ENCODE data around the gene IQCE. TPM values are rescaled to one million over a fixed set of nuclear protein-coding genes. Genes with fewer than 3 reads are reported as not detected.
"Not testable (repeated sequence)": the region's sequence is repeated elsewhere in the genome, so short reads cannot be mapped to it uniquely, and the experiment has no call there.

IQCE gene
- total and polyA plus RNA-seq, 2 experiments from 2014 or later: 18.0 to 41.4 TPM

DNA sequence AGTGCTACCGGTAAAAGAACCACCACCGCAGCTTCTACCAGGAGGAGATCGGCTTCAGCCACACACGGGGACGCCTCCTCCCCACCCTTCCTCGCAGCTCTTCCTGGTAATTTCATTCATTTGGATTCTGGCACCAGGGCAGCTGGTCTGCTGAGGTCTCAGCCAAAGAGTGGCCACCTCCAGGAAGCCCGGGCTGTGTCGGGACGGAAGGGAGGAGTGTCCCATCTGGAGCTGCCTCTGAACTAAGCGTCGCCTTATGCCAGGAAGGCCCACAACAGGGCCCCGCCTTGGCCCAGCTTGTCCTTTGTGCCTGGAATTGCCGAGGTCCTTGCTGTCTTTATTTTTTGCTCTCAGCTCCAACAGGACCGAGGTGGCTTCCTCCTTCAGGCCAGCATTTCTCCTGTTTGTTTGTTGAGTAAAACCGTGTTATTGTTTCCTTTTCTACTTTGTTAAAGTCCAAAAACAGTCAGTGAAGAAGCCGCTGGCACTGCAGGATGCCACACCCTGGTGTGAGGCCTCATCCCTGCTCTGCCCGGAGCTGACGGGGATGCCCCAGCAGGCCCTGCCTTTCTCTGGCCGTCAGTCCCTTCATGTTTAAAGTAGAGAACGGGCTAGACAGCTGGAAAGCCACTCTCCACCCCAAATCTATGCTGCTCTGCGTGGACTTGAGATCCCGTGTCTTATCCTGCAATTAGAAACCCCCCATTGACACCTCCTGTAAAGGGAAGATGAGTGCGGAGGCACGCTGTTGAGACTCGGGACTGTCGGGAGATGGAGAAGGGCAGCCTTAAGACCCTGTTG lies 48.5 kb downstream of the IQCE start:
- Histone ChIP-seq H3K27me3 (no peaks in the 10 kb centered on the region), H3K9me3 (ENCODE audit: low read depth) (no peaks in the 10 kb centered on the region), H3K4me3 (no peak overlapping the region), H3K4me1 (ENCODE audit: low read depth) (peaks cover 13% of the 10 kb centered on the region), H3K27ac (no peak overlapping the region), H3K36me3 (no peaks in the 10 kb centered on the region)
- TF ChIP-seq CTCF (IDR thresholded peaks at IDR 0.05; ENCODE audit: low read depth, low read length): no peak
- peak in 1 of 2 donors; percentile 19 for DNase-seq (ENCODE audit: low read depth in 1 of 2, low spot score in 1 of 2)

DNA sequence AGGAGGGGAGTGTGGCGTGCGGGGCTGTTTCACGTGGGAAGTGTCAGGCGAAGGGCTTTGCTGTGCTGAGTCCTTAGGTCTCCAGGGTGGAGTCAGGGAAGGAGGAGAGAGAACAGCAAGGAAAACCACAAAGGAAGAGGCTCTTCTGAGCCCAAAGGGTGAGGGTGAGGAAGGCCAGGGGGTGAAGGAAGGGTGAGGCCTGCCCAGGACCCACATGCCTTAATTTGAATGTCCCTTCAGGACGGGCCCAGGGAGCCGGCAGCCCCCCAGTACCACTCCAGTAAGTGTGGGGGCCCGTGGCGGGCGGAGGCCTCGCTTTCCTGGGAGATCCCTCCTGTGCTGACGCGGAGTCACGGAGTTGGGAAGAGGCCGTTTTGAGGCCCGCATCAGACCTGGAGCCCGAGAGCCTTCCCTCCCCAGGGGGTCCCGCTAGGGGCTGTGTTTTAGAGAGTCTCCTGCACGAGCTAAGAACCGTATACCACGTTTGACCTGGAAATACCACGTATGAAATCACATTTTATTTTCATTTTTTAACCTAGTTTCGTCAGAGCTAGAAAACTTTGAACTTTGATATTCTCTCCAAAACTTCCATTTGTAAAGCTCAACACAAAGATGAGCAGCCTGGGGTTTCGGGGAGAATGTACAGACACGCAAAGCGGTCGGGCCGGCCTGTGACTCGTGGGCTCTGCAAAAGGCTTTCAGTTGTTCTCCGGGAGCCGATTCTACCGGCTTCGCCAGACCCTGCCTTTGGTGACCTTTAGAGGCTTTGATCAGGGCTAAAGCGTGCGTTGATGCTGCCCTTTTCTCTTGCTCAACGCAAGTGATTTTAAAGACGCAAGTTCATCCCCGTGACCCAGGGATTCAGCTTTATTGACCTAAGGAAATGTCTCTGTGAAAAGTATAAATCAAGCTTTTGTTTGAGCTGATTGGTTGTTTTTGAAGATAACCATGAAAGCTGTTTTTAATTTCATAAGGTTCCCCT lies 49.4 kb downstream of the IQCE start:
- TF ChIP-seq CTCF (IDR thresholded peaks at IDR 0.05; ENCODE audit: low read depth, low read length): no peak
- Histone ChIP-seq H3K4me3 (no peak overlapping the region), H3K27ac (no peak overlapping the region), H3K36me3 (no peaks in the 10 kb centered on the region), H3K9me3 (ENCODE audit: low read depth) (no peaks in the 10 kb centered on the region), H3K27me3 (no peaks in the 10 kb centered on the region), H3K4me1 (ENCODE audit: low read depth) (peaks cover 21% of the 10 kb centered on the region)
- no peak for DNase-seq (ENCODE audit: low read depth in 1 of 2, low spot score in 1 of 2)

GRCh38 chr7:2608921-2609411 lies 50.2 kb downstream of the IQCE start:
- no peak overlapping the region for H3K27ac ChIP-seq
- H3K4me3 ChIP-seq: no peak overlapping the region
- DNase-seq (ENCODE audit: low read depth in 1 of 2, low spot score in 1 of 2): peak; percentile 52 to 56
- peak; percentile 44 for TF ChIP-seq CTCF (IDR thresholded peaks at IDR 0.05; ENCODE audit: low read depth, low read length)
- H3K27me3 ChIP-seq: no peaks in the 10 kb centered on the region
- no peaks in the 10 kb centered on the region for H3K36me3 ChIP-seq
- peaks cover 29% of the 10 kb centered on the region for H3K4me1 ChIP-seq (ENCODE audit: low read depth)
- no peaks in the 10 kb centered on the region for H3K9me3 ChIP-seq (ENCODE audit: low read depth)

DNA sequence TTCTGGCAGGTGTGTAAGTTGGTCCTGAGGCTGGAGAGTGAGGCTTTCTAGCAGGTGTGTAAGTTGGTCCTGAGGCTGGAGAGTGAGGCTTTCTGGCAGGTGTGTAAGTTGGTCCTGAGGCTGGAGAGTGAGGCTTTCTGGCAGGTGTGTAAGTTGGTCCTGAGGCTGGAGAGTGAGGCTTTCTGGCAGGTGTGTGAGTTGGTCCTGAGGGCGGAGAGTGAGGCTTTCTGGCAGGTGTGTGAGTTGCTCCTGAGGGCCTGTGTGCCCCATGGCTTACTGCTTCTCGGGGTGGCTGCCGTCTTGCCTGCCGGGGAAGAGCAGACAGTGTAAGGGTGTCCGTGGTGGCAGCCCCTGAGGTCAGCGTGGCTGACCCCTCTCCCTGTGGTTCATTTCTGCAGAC lies 50.9 kb downstream of the IQCE start:
- not testable (repeated sequence) for H3K27ac ChIP-seq, H3K36me3 ChIP-seq
- H3K4me1 ChIP-seq (ENCODE audit: low read depth): peaks cover 36% of the 10 kb centered on the region

GRCh38 chr7:2610466-2610865 lies 51.7 kb downstream of the IQCE start:
- DNase-seq (ENCODE audit: low read depth in 1 of 2, low spot score in 1 of 2): no peak

More for the DNA sequence above, 50.9 kb downstream of the IQCE start:
- H3K9me3 ChIP-seq (ENCODE audit: low read depth); DNase-seq (ENCODE audit: low read depth in 1 of 2, low spot score in 1 of 2); H3K4me3 ChIP-seq; H3K27me3 ChIP-seq: not testable (repeated sequence)

More at GRCh38 chr7:2610466-2610865, 51.7 kb downstream of the IQCE start:
- H3K9me3 ChIP-seq (ENCODE audit: low read depth): no peaks in the 10 kb centered on the region
- H3K27me3 ChIP-seq: no peaks in the 10 kb centered on the region
- no peaks in the 10 kb centered on the region for H3K36me3 ChIP-seq
- H3K4me1 ChIP-seq (ENCODE audit: low read depth): peaks cover 39% of the 10 kb centered on the region
- TF ChIP-seq CTCF (IDR thresholded peaks at IDR 0.05; ENCODE audit: low read depth, low read length): no peak
- no peak overlapping the region for H3K4me3 ChIP-seq
- no peak overlapping the region for H3K27ac ChIP-seq

Measured in cardiac muscle cell (in vitro differentiated cells and primary cell).